GM21381 (cell line): ENCODE measurements around the gene ANKRD13D.
A peak's percentile ranks its signal among the peaks of the same experiment; 100 is the strongest.

ENCODE experiments used
- ATAC-seq: cut with Tn5 transposase; IDR thresholded peaks from one replicate; pipeline ENCODE4 v1.9.1; 2021; ENCODE audit warnings: mild to moderate bottlenecking, moderate library complexity; ENCODE audit not compliant: unreplicated experiment

ANKRD13D gene

GRCh38 chr11:67285541-67286498, 3.3 kb upstream of the ANKRD13D start:
- no peak for ATAC-seq

GRCh38 chr11:67286621-67287333, 2.3 kb upstream of the ANKRD13D start:
- ATAC-seq, result no peak

GRCh38 chr11:67287355-67288197, 1.5 kb upstream of the ANKRD13D start:
- no peak for ATAC-seq

GRCh38 chr11:67288198-67288451, 978 bp upstream of the ANKRD13D start:
- ATAC-seq, result no peak

GRCh38 chr11:67288452-67289225, 464 bp upstream of the ANKRD13D start:
- ATAC-seq, result peak; percentile 56

GRCh38 chr11:67289651-67290479, 762 bp downstream of the ANKRD13D start:
- no peak for ATAC-seq

GRCh38 chr11:67290801-67291200, 1.7 kb downstream of the ANKRD13D start:
- no peak for ATAC-seq

GRCh38 chr11:67291481-67292381, 2.6 kb downstream of the ANKRD13D start:
- no peak for ATAC-seq

GRCh38 chr11:67292671-67293070, 3.6 kb downstream of the ANKRD13D start:
- ATAC-seq, result no peak

GRCh38 chr11:67293090-67293489, 4.0 kb downstream of the ANKRD13D start:
- no peak for ATAC-seq

GRCh38 chr11:67295846-67296245, 6.7 kb downstream of the ANKRD13D start:
- ATAC-seq, result no peak

- ATAC-seq, result no peak
Observed at GRCh38 chr11:67298786-67299185, 9.7 kb downstream of the ANKRD13D start.

- no peak for ATAC-seq
Observed at GRCh38 chr11:67299471-67300191, 10.5 kb downstream of the ANKRD13D start.

- ATAC-seq, result no peak
Observed at GRCh38 chr11:67300256-67300755, 11.2 kb downstream of the ANKRD13D start.

GRCh38 chr11:67300756-67301312, 11.7 kb downstream of the ANKRD13D start:
- ATAC-seq, result no peak

- ATAC-seq, result no peak
Observed at GRCh38 chr11:67301313-67301921, 12.3 kb downstream of the ANKRD13D start.

- ATAC-seq, result no peak
Observed at GRCh38 chr11:67301951-67302516, 12.9 kb downstream of the ANKRD13D start.
